ENCODE measurements around the gene CDC42EP2. TPM values are rescaled to one million over a fixed set of nuclear protein-coding genes. Genes with fewer than 3 reads are reported as not detected.

CDC42EP2 gene
- total RNA-seq, 2 experiments from 2014 or later = 1.7 TPM; not detected in 1

DNA sequence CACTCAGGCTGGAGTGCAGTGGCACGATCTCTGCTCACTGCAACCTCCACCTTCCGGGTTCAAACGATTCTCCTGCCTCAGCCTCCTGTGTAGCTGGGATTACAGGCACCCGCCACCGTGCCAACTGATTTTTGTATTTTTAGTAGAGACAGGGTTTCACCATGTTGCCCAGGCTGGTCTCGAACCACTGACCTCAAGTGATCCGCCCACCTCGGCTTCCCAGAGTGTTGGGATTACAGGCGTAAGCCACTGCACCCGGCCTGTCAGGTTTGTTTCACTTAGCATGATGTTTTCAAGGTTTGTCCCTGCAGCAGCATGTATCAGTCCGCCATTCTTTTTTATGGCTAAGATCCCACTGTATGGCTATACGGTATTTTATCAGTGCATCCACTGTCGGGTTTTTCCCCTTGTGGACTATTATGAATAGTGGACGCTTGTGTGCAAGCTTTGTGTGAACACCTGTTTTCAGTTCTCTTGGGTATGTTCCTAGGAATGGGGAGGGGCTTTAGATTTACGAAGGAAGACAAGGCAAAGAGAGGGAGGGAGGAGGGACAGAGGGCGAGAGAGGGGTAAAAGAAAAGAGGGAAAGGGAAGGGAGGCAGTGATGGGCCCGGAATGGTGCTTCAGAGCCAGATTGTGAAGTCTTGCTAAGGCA is 13.9 kb upstream of the CDC42EP2 start:
- Histone ChIP-seq H4K20me1 (ENCODE audit: insufficient read depth, low read length) (no peaks in the 10 kb centered on the region), H3K9me3 (ENCODE audit: low read length) (no peaks in the 10 kb centered on the region), H3K27ac (ENCODE audit: low read depth, low read length, poor library complexity, severe bottlenecking) (no peak overlapping the region), H3K4me3 (ENCODE audit: low read depth, low read length, poor library complexity, severe bottlenecking) (no peak overlapping the region), H3K79me2 (ENCODE audit: insufficient read depth, low read depth, low read length) (no peaks in the 10 kb centered on the region), H3K36me3 (ENCODE audit: insufficient read depth, low read length) (peaks cover 73% of the 10 kb centered on the region), H3K4me2 (ENCODE audit: low read length) (no peak overlapping the region), H2AFZ (ENCODE audit: low read length) (no peak overlapping the region), H3K9me2 (ENCODE audit: insufficient read depth, low read length) (no peaks in the 10 kb centered on the region), H3K4me1 (ENCODE audit: insufficient read depth, low read length, poor library complexity, severe bottlenecking) (no peaks in the 10 kb centered on the region)
- no peak for DNase-seq (ENCODE audit: low spot score)
- TF ChIP-seq EZH2phosphoT487 (IDR thresholded peaks at IDR 0.05; ENCODE audit: borderline replicate concordance, low read depth, low read length) = no peak
- TF ChIP-seq, protein P1, sequence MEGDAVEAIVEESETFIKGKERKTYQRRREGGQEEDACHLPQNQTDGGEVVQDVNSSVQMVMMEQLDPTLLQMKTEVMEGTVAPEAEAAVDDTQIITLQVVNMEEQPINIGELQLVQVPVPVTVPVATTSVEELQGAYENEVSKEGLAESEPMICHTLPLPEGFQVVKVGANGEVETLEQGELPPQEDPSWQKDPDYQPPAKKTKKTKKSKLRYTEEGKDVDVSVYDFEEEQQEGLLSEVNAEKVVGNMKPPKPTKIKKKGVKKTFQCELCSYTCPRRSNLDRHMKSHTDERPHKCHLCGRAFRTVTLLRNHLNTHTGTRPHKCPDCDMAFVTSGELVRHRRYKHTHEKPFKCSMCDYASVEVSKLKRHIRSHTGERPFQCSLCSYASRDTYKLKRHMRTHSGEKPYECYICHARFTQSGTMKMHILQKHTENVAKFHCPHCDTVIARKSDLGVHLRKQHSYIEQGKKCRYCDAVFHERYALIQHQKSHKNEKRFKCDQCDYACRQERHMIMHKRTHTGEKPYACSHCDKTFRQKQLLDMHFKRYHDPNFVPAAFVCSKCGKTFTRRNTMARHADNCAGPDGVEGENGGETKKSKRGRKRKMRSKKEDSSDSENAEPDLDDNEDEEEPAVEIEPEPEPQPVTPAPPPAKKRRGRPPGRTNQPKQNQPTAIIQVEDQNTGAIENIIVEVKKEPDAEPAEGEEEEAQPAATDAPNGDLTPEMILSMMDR (conservative IDR thresholded peaks at IDR 0.05; ENCODE audit: low read length) = no peak
- BruUV-seq (replicated peaks) = no TSS peak
- intact Hi-C loops (cut with micrococcal nuclease; ENCODE audit: unreplicated experiment) = no loop called here
- ChIA-PET POLR2A (no interaction called here), CTCF (ENCODE audit: unreplicated experiment) (no interaction called here)

DNA sequence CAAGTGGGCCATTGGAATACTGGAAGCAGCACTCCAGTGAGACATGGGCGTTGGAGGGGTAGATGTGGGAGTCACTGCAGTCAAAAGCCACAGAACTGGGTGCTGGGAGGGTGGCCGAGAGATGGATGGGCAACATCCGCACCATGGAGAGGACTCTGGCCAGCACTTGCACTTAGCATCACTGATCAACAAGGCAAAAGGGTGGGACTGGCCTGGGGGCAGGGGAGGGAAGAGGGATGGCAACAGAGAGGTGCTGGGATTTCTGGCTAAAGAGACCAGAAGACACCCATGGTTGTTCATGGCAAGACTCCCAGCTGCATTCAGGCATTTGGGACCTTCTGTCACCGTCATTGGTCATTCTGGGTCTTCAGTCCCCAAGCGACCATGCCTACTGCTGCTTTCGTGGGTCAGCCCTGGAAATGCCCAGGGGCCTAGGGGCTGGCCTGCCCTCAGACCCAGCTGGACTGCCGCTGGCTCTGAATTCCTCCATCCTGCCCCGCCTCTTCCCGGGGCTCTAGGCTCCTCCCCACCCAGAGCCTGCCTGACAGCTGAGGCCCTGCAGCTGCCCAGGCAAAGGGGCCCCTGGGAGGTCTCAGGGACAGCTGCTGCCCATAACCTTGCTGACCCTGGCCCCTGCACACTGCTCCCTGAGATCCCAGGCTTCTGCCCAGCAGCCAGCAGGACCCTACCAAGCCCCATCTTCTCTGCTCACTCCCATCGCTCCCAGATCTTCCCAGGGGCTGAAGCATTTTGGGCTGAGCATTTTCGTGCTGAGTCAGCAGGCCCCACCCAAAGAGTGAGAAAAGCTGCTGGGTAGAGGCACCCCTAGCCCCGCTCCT is 13.0 kb upstream of the CDC42EP2 start:
- TF ChIP-seq, protein P1 (conservative IDR thresholded peaks at IDR 0.05; ENCODE audit: low read length) = no peak
- no peak for TF ChIP-seq EZH2phosphoT487 (IDR thresholded peaks at IDR 0.05; ENCODE audit: borderline replicate concordance, low read depth, low read length)
- CTCF ChIA-PET (ENCODE audit: unreplicated experiment) = no interaction called here
- no peak overlapping the region for H3K27ac ChIP-seq (ENCODE audit: low read depth, low read length, poor library complexity, severe bottlenecking)
- H3K36me3 ChIP-seq (ENCODE audit: insufficient read depth, low read length) = peaks cover 64% of the 10 kb centered on the region
- no peak for DNase-seq (ENCODE audit: low spot score)
- BruUV-seq (replicated peaks) = no TSS peak
- POLR2A ChIA-PET = no interaction called here
- H3K79me2 ChIP-seq (ENCODE audit: insufficient read depth, low read depth, low read length) = no peaks in the 10 kb centered on the region
- H3K4me1 ChIP-seq (ENCODE audit: insufficient read depth, low read length, poor library complexity, severe bottlenecking) = no peaks in the 10 kb centered on the region
- no peak overlapping the region for H2AFZ ChIP-seq (ENCODE audit: low read length)
- no peaks in the 10 kb centered on the region for H3K9me2 ChIP-seq (ENCODE audit: insufficient read depth, low read length)
- no peak overlapping the region for H3K4me2 ChIP-seq (ENCODE audit: low read length)
- intact Hi-C loops (cut with micrococcal nuclease; ENCODE audit: unreplicated experiment) = no loop called here
- no peaks in the 10 kb centered on the region for H3K9me3 ChIP-seq (ENCODE audit: low read length)
- H4K20me1 ChIP-seq (ENCODE audit: insufficient read depth, low read length) = no peaks in the 10 kb centered on the region
- no peak overlapping the region for H3K4me3 ChIP-seq (ENCODE audit: low read depth, low read length, poor library complexity, severe bottlenecking)

DNA sequence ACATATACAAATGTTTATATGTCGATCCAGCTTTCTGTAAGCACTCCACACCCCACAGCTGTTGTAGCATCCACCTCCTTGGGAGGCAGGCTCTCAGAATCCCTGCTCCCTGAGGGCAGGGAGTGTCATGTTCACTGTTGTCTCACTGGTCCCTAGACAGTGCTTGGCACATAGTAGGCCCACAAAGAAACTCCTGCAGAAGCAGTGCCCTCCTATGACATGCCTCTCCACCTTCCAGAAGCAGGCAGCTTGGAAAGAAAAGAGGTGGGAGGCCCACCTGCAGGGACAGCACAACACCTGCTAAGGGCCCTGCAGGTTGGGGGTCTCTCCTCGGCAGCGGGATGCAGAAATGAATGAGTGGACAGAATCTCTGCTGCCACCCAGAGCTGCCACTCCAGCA is 11.1 kb upstream of the CDC42EP2 start:
- no peak for DNase-seq (ENCODE audit: low spot score)
- intact Hi-C loops (cut with micrococcal nuclease; ENCODE audit: unreplicated experiment) = no loop called here
- Histone ChIP-seq H3K4me1 (ENCODE audit: insufficient read depth, low read length, poor library complexity, severe bottlenecking) (no peaks in the 10 kb centered on the region), H4K20me1 (ENCODE audit: insufficient read depth, low read length) (no peaks in the 10 kb centered on the region), H2AFZ (ENCODE audit: low read length) (no peak overlapping the region), H3K27ac (ENCODE audit: low read depth, low read length, poor library complexity, severe bottlenecking) (no peak overlapping the region), H3K9me2 (ENCODE audit: insufficient read depth, low read length) (no peaks in the 10 kb centered on the region), H3K79me2 (ENCODE audit: insufficient read depth, low read depth, low read length) (no peaks in the 10 kb centered on the region), H3K4me3 (ENCODE audit: low read depth, low read length, poor library complexity, severe bottlenecking) (no peak overlapping the region), H3K36me3 (ENCODE audit: insufficient read depth, low read length) (peaks cover 47% of the 10 kb centered on the region), H3K9me3 (ENCODE audit: low read length) (no peaks in the 10 kb centered on the region), H3K4me2 (ENCODE audit: low read length) (no peak overlapping the region)
- POLR2A ChIA-PET = interaction anchor here (0.8 kb wide), 1 partner anchor 31 kb away, joined by 3 read pairs; the partner anchor contains the start of gene DPF2
- no peak for TF ChIP-seq EZH2phosphoT487 (IDR thresholded peaks at IDR 0.05; ENCODE audit: borderline replicate concordance, low read depth, low read length)
- TF ChIP-seq, protein P1 (conservative IDR thresholded peaks at IDR 0.05; ENCODE audit: low read length) = no peak
- CTCF ChIA-PET (ENCODE audit: unreplicated experiment) = no interaction called here
- no TSS peak for BruUV-seq (replicated peaks)

Data from OCI-LY7 (cell line).